Lung (tissue), 12 donors: ENCODE data around the gene NAIF1. TPM values are rescaled to one million over a fixed set of nuclear protein-coding genes. Genes with fewer than 3 reads are reported as not detected.

Source experiments
- ATAC-seq: fragments of 200-7000 bp; cut with Tn5 transposase; one replicate; pipeline ENCODE4 v1.9.1; 2020; ENCODE audit warnings: moderate number of reproducible peaks; ENCODE audit not compliant: insufficient read depth, low FRiP score
- DNase-seq, 3 donors: peaks; one replicate each; pipeline ENCODE4 v3.0.0-alpha.2; 2013 to 2017
- H3K27ac ChIP-seq, 2 donors: one replicate each; pipeline ENCODE4 v1.5.1; 2013; ENCODE audit warnings: mild to moderate bottlenecking in 2 of 2, moderate library complexity in 2 of 2, control low read depth in 1 of 2, inconsistent platforms in 1 of 2, low read depth in 1 of 2, low read length in 1 of 2
- H3K27me3 ChIP-seq, 3 donors: one replicate each; pipeline ENCODE4 v1.5.1; 2013; ENCODE audit warnings: low read length in 2 of 3; ENCODE audit not compliant: control insufficient read depth in 3 of 3, insufficient read depth in 3 of 3
- H3K36me3 ChIP-seq, 4 donors: one replicate each; pipeline ENCODE4 v1.5.1; 2013; ENCODE audit warnings: low read length in 4 of 4, mild to moderate bottlenecking in 1 of 4, moderate library complexity in 1 of 4; ENCODE audit not compliant: control insufficient read depth in 4 of 4, insufficient read depth in 4 of 4
- H3K4me1 ChIP-seq, 5 donors: one replicate each; pipeline ENCODE4 v1.5.1; 2013; ENCODE audit warnings: low read length in 5 of 5, mild to moderate bottlenecking in 2 of 5, moderate library complexity in 1 of 5; ENCODE audit not compliant: control insufficient read depth in 5 of 5, insufficient read depth in 5 of 5
- H3K4me3 ChIP-seq: one replicate; pipeline ENCODE4 v1.5.1; 2013; ENCODE audit warnings: mild to moderate bottlenecking, control low read depth, moderate library complexity
- H3K9ac ChIP-seq, 2 donors: one replicate each; pipeline ENCODE4 v1.5.1; 2013; ENCODE audit warnings: low read length in 2 of 2, control low read depth in 1 of 2; ENCODE audit not compliant: insufficient read depth in 1 of 2
- H3K9me3 ChIP-seq, 4 donors: one replicate each; pipeline ENCODE4 v1.5.1; 2013; ENCODE audit warnings: low read length in 3 of 4, mild to moderate bottlenecking in 1 of 4, moderate library complexity in 1 of 4; ENCODE audit not compliant: control insufficient read depth in 4 of 4, insufficient read depth in 3 of 4
- WGBS, 2 donors: extraction: QIAGEN DNeasy Blood & Tissue Kit; methylation state at CpG; one replicate each; pipeline ENCODE4 v1.1.7; 2013; 5-methylcytosine and 5-hydroxymethylcytosine counted together
- polyA plus RNA-seq, 2 donors: library from polyadenylated mRNA; stranded (reverse); fragments of 200-250 nt; gene quantifications; one replicate each; pipeline ENCODE4 v1.2.1, GENCODE V29; 2013
- total RNA-seq, 2 donors: library from RNA; depleted of rRNA in 1 of 2; stranded (reverse); fragments of >200 nt in 1 of 2; gene quantifications; one replicate each; pipeline ENCODE4 v1.2.1, GENCODE V29; 2014 to 2021
- TF ChIP-seq, protein P1 (sequence below): IDR thresholded peaks from 2 replicates; pipeline ENCODE4 v1.5.1; 2012; ENCODE audit warnings: mild to moderate bottlenecking; ENCODE audit errors: control extremely low read depth, extremely low read depth
- donor health status: control.
- donor health status: control.
- donor health status: Bipolar disorder and iron deficiency.
- donor health status: healthy.
- donor health status: DM: yes; HTN: yes; CAD: no.

NAIF1 gene
- total and polyA plus RNA-seq, 4 donors = 7.2 to 9.4 (median 8.8) TPM

DNA sequence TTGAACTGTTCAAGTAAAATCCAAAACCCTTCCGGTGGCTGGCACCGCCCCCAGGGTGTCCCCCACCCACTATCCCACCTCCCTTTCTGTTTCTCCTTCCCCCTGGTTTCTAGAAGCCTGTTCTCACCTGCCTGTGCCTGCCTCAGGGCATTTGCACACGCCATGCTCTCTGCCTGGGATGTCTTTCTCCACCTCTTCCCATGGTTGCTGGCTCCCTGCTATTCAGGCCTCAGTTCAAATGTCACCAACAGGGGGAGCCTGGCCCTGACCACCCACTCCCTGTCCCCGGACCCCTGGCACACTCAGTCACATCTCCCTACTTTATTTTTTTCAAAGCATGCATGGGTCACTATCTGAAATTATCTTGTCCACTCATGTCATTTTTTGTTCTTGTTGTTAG is 46.4 kb downstream of the NAIF1 start:
- Histone ChIP-seq H3K4me3 (no peak overlapping the region), H3K9me3 (no peaks in the 10 kb centered on the region), H3K4me1 (peaks cover 0 to 4% (median 0%) of the 10 kb centered on the region in 5 donors), H3K27ac (no peak overlapping the region), H3K27me3 (no peaks in the 10 kb centered on the region), H3K9ac (no peak overlapping the region), H3K36me3 (no peaks in the 10 kb centered on the region)
- ATAC-seq (no peak), DNase-seq (no peak)
- TF ChIP-seq, protein P1, sequence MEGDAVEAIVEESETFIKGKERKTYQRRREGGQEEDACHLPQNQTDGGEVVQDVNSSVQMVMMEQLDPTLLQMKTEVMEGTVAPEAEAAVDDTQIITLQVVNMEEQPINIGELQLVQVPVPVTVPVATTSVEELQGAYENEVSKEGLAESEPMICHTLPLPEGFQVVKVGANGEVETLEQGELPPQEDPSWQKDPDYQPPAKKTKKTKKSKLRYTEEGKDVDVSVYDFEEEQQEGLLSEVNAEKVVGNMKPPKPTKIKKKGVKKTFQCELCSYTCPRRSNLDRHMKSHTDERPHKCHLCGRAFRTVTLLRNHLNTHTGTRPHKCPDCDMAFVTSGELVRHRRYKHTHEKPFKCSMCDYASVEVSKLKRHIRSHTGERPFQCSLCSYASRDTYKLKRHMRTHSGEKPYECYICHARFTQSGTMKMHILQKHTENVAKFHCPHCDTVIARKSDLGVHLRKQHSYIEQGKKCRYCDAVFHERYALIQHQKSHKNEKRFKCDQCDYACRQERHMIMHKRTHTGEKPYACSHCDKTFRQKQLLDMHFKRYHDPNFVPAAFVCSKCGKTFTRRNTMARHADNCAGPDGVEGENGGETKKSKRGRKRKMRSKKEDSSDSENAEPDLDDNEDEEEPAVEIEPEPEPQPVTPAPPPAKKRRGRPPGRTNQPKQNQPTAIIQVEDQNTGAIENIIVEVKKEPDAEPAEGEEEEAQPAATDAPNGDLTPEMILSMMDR = no peak
- WGBS, 2 donors = 90 to 94% methylated on average over 4 of the region's 4 CpGs

DNA sequence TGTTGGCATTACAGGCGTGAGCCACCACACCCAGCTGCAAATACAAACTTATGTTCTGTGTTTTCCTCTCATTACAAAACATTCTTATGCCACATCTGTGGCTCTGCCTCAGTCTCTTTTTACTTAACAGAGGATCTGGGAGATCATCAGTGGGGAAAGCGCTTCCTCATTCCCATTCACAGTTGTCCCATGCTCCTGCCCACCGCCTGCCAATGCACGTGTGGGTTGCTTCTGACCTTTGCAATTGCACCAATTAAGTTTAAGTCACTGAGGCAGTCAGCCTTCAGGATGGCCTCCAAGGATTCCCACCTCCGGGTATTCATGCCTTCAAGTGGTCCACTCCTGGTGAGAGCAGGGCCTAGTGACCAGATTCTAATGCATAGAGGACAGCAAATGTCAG is 51.4 kb downstream of the NAIF1 start:
- 87 to 90% methylated on average over 5 of the region's 5 CpGs for WGBS, 2 donors
- TF ChIP-seq, protein P1 = no peak

More for the DNA sequence above, 51.4 kb downstream of the NAIF1 start:
- Histone ChIP-seq H3K4me3 (no peak overlapping the region), H3K4me1 (no peaks in the 10 kb centered on the region), H3K9me3 (no peaks in the 10 kb centered on the region), H3K9ac (no peak overlapping the region), H3K27ac (no peak overlapping the region), H3K27me3 (no peaks in the 10 kb centered on the region), H3K36me3 (no peaks in the 10 kb centered on the region)
- DNase-seq (no peak), ATAC-seq (no peak)

Other genes with a start within 250 kb of the NAIF1 start
- 100 to 1,000 TPM in 1 of 2 donors, 10 to 100 TPM in 1; 41.1 to 182 TPM for gene ENG, start 212.7 kb downstream of the NAIF1 start, total RNA-seq
- gene ENG, start 212.7 kb downstream of the NAIF1 start, polyA plus RNA-seq = 100 to 1,000 TPM in 1 of 2 donors, 10 to 100 TPM in 1; 80.7 to 317 TPM
- gene AK1, start 189.6 kb downstream of the NAIF1 start, total RNA-seq = 100 to 1,000 TPM in 1 of 2 donors, 10 to 100 TPM in 1; 72.3 to 154 TPM
- 100 to 1,000 TPM in 1 of 2 donors, 10 to 100 TPM in 1; 63.8 to 386 TPM for gene AK1, start 189.6 kb downstream of the NAIF1 start, polyA plus RNA-seq
- 10 to 100 TPM; 28.3 to 51.9 TPM for gene ST6GALNAC6, start 167.7 kb downstream of the NAIF1 start, total RNA-seq
- 10 to 100 TPM; 45.3 to 59.8 TPM for gene ST6GALNAC6, start 167.7 kb downstream of the NAIF1 start, polyA plus RNA-seq
- gene ST6GALNAC4, start 150.3 kb downstream of the NAIF1 start, total RNA-seq = 10 to 100 TPM; 42.7 to 96.2 TPM
- 10 to 100 TPM; 24.6 to 67.3 TPM for gene ST6GALNAC4, start 150.3 kb downstream of the NAIF1 start, polyA plus RNA-seq
- 1 to 10 TPM; 4.9 to 9.0 TPM for gene PIP5KL1, start 136.5 kb downstream of the NAIF1 start, total RNA-seq
- 1 to 10 TPM; 2.0 to 4.9 TPM for gene PIP5KL1, start 136.5 kb downstream of the NAIF1 start, polyA plus RNA-seq
- 10 to 100 TPM; 20.5 to 51.3 TPM for gene DPM2, start 129.5 kb downstream of the NAIF1 start, total RNA-seq
- gene DPM2, start 129.5 kb downstream of the NAIF1 start, polyA plus RNA-seq = 10 to 100 TPM; 50.8 to 51.1 TPM
- gene EEIG1, start 86.3 kb downstream of the NAIF1 start, total RNA-seq = 10 to 100 TPM; 49.6 to 66.5 TPM
- gene EEIG1, start 86.3 kb downstream of the NAIF1 start, polyA plus RNA-seq = 10 to 100 TPM; 13.4 to 15.8 TPM
- 10 to 100 TPM; 21.2 to 32.6 TPM for gene SLC25A25, start 912 bp upstream of the NAIF1 start, total RNA-seq
- 10 to 100 TPM; 10.5 to 27.9 TPM for gene SLC25A25, start 912 bp upstream of the NAIF1 start, polyA plus RNA-seq
- 10 to 100 TPM; 42.0 to 66.8 TPM for gene PTGES2, start 60.4 kb upstream of the NAIF1 start, total RNA-seq
- gene PTGES2, start 60.4 kb upstream of the NAIF1 start, polyA plus RNA-seq = 10 to 100 TPM; 49.9 to 59.5 TPM
- 100 to 1,000 TPM; 114 to 281 TPM for gene LCN2, start 82.1 kb upstream of the NAIF1 start, total RNA-seq
- gene LCN2, start 82.1 kb upstream of the NAIF1 start, polyA plus RNA-seq = 100 to 1,000 TPM; 309 to 842 TPM
- gene BBLN, start 92.9 kb upstream of the NAIF1 start, total RNA-seq = 10 to 100 TPM; 19.2 to 56.4 TPM
- 100 to 1,000 TPM in 1 of 2 donors, 10 to 100 TPM in 1; 66.7 to 138 TPM for gene BBLN, start 92.9 kb upstream of the NAIF1 start, polyA plus RNA-seq
- gene CIZ1, start 124.3 kb upstream of the NAIF1 start, total RNA-seq = 10 to 100 TPM; 36.6 to 83.7 TPM
- gene CIZ1, start 124.3 kb upstream of the NAIF1 start, polyA plus RNA-seq = 10 to 100 TPM; 43.3 to 57.6 TPM
- 10 to 100 TPM in 1 of 2 donors, 1 to 10 TPM in 1; 8.2 to 23.7 TPM for gene DNM1, start 136.1 kb upstream of the NAIF1 start, total RNA-seq
- gene DNM1, start 136.1 kb upstream of the NAIF1 start, polyA plus RNA-seq = 1 to 10 TPM; 1.2 to 3.9 TPM
- gene GOLGA2, start 208.7 kb upstream of the NAIF1 start, total RNA-seq = 100 to 1,000 TPM; 100 to 137 TPM
- gene GOLGA2, start 208.7 kb upstream of the NAIF1 start, polyA plus RNA-seq = 10 to 100 TPM; 56.0 to 79.4 TPM
- gene SWI5, start 209.0 kb upstream of the NAIF1 start, total RNA-seq = 10 to 100 TPM; 19.6 to 28.4 TPM
- 10 to 100 TPM; 22.8 to 23.6 TPM for gene SWI5, start 209.0 kb upstream of the NAIF1 start, polyA plus RNA-seq